Suprapubic skin (tissue), 4 donors: ENCODE results near the gene TIAM1. TPM values are rescaled to one million over a fixed set of nuclear protein-coding genes. Genes with fewer than 3 reads are reported as not detected.

Source experiments
- DNase-seq, 2 donors: peaks; one replicate each; pipeline ENCODE4 v3.0.0-alpha.2; 2019; ENCODE audit warnings: low spot score in 2 of 2
- H3K27ac ChIP-seq: fragments of 200-600 bp; sonication (generic); one replicate; pipeline ENCODE4 v1.5.1; 2019
- H3K27me3 ChIP-seq: fragments of 200-600 bp; sonication (generic); one replicate; pipeline ENCODE4 v1.5.1; 2019
- H3K36me3 ChIP-seq: fragments of 200-600 bp; sonication (generic); one replicate; pipeline ENCODE4 v1.5.1; 2019
- H3K4me1 ChIP-seq: fragments of 200-600 bp; sonication (generic); one replicate; pipeline ENCODE4 v1.5.1; 2019
- H3K4me3 ChIP-seq: fragments of 200-600 bp; sonication (generic); one replicate; pipeline ENCODE4 v1.5.1; 2019; ENCODE audit warnings: mild to moderate bottlenecking
- H3K9me3 ChIP-seq: fragments of 200-600 bp; sonication (generic); one replicate; pipeline ENCODE4 v1.5.1; 2019
- EP300 ChIP-seq: sonication (generic); formaldehyde crosslinking; IDR thresholded peaks from one replicate; pipeline ENCODE4 v1.6.1; 2017; ENCODE audit warnings: antibody characterized with exemption
- POLR2A ChIP-seq, 2 donors: fragments of 450-650 bp; IDR thresholded peaks; one replicate each; pipeline ENCODE4 v1.6.1; 2017; ENCODE audit warnings: antibody characterized with exemption in 2 of 2, mild to moderate bottlenecking in 2 of 2, moderate library complexity in 2 of 2
- POLR2AphosphoS5 ChIP-seq, 3 donors: sonication (generic); formaldehyde crosslinking; IDR thresholded peaks; one replicate each; pipeline ENCODE4 v1.6.1; 2017; ENCODE audit warnings: antibody characterized with exemption in 3 of 3
- WGBS: methylation state at CpG from one replicate; pipeline ENCODE4 v1.1.5; 2018; 5-methylcytosine and 5-hydroxymethylcytosine counted together
- total RNA-seq, 4 donors: library from RNA; depleted of rRNA; stranded (reverse); fragments of >200 nt; gene quantifications; one replicate each; pipeline ENCODE4 v1.1.0, GENCODE V29; 2016
- TF ChIP-seq, protein P1 (sequence below), 2 donors: fragments of 200-600 bp in 1 of 2; fragments of 450-650 bp in 1 of 2; sonication (generic) in 1 of 2; IDR thresholded peaks; one replicate each; pipeline ENCODE4 v1.5.1; 2016 to 2019; ENCODE audit warnings: antibody characterized with exemption in 2 of 2, mild to moderate bottlenecking in 1 of 2, moderate library complexity in 1 of 2

The TIAM1 gene
- total RNA-seq, 4 donors from 2014 or later = 71.9 to 135 (median 87.9) TPM

DNA sequence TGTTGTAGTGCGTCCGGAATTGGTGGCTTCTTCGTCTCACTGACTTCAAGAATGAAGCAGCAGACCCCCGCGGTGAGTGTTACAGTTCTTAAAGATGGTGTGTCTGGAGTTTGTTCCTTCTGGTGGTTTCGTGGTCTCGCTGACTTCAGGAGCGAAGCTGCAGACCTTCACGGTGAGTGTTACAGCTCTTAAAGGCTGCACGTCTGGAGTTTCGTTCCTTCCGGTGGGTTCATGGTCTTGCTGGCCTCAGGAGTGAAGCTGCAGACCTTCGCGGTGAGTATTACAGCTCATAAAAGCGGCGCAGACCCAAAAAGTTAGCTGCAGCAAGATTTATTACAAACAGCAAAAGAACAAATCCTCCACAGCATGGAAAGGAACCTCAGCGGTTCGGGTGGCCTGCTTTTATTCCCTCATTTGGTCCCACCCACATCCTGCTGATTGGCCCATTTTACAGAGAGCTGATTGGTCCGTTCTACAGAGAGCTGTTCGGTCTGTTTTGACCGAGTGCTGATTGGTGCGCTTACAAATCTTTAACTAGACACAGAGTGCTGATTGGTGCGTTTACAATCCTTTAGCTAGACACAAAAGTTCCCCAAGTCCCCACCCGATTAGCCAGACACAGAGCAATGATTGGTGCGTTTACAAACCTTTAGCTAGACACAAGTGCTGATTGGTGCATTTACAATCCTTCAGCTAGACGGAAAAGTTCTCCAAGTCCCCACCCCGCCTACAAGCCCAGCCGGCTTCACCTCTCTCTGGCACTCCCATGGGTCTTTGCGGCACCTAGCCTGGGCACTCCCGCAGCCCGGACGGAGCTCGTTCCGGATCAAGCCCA lies 256.2 kb downstream of the TIAM1 start:
- WGBS = 79% methylated on average over 34 of the region's 34 CpGs
- Histone ChIP-seq H3K4me3 (no peak overlapping the region), H3K27me3 (no peaks in the 10 kb centered on the region), H3K4me1 (no peaks in the 10 kb centered on the region), H3K9me3 (no peaks in the 10 kb centered on the region), H3K36me3 (no peaks in the 10 kb centered on the region), H3K27ac (no peak overlapping the region)
- TF ChIP-seq EP300 (no peak), POLR2A (IDR thresholded peaks at IDR 0.05) (no peak), POLR2AphosphoS5 (IDR thresholded peaks at IDR 0.05) (no peak)
- TF ChIP-seq, protein P1, sequence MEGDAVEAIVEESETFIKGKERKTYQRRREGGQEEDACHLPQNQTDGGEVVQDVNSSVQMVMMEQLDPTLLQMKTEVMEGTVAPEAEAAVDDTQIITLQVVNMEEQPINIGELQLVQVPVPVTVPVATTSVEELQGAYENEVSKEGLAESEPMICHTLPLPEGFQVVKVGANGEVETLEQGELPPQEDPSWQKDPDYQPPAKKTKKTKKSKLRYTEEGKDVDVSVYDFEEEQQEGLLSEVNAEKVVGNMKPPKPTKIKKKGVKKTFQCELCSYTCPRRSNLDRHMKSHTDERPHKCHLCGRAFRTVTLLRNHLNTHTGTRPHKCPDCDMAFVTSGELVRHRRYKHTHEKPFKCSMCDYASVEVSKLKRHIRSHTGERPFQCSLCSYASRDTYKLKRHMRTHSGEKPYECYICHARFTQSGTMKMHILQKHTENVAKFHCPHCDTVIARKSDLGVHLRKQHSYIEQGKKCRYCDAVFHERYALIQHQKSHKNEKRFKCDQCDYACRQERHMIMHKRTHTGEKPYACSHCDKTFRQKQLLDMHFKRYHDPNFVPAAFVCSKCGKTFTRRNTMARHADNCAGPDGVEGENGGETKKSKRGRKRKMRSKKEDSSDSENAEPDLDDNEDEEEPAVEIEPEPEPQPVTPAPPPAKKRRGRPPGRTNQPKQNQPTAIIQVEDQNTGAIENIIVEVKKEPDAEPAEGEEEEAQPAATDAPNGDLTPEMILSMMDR (IDR thresholded peaks at IDR 0.05) = no peak
- no peak for DNase-seq

DNA sequence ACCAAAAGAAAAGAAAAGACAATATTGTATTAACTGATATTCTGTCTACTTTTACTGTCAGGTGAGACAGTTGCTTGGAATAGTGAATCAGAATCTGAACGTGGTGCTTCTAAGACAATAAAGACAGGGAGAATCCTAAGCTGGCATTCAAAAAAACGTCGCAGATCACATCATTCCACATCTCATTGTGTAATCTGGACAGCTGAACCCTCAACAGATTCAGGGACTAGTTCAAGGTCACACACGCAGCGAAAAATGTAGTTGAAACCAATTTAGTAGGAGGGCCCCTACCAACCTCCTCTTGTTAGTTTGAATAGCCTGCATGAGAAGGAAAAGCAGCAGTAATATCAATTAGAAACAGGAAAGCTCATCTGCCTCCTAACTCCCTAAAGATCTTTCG lies 259.4 kb downstream of the TIAM1 start:
- TF ChIP-seq EP300 = no peak
- DNase-seq = no peak
- WGBS = 80% methylated on average over 6 of the region's 6 CpGs
- no peaks in the 10 kb centered on the region for H3K4me1 ChIP-seq
- H3K27ac ChIP-seq = no peak overlapping the region
- no peaks in the 10 kb centered on the region for H3K36me3 ChIP-seq
- H3K9me3 ChIP-seq = no peaks in the 10 kb centered on the region
- H3K27me3 ChIP-seq = no peaks in the 10 kb centered on the region
- H3K4me3 ChIP-seq = no peak overlapping the region

DNA sequence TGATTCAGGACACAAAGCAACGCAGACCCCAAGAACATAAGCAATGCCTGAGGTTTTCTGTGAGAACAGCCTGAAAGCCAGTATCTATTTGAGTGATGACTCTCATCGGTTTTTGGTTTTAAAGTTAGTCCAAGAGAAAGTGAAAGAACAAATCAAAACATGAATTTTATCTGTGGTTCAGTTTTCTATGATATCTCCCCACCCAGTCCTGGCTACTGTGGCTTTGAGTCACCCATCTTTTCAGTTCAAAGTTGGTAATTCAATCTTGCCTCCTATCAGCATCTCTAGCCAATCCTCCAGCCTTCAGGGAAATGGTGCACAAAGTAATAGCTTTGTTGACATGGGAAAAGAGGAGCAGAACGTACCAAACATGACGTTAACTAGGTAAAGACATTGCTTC lies 265.3 kb downstream of the TIAM1 start:
- Histone ChIP-seq H3K9me3 (no peaks in the 10 kb centered on the region), H3K27me3 (no peaks in the 10 kb centered on the region), H3K4me3 (no peak overlapping the region), H3K27ac (no peak overlapping the region), H3K4me1 (no peaks in the 10 kb centered on the region), H3K36me3 (no peaks in the 10 kb centered on the region)
- TF ChIP-seq, protein P1 (IDR thresholded peaks at IDR 0.05) = no peak
- TF ChIP-seq POLR2AphosphoS5 (IDR thresholded peaks at IDR 0.05) (no peak), EP300 (no peak), POLR2A (IDR thresholded peaks at IDR 0.05) (no peak)
- no peak for DNase-seq
- WGBS = 52% methylated on average over 4 of the region's 4 CpGs

DNA sequence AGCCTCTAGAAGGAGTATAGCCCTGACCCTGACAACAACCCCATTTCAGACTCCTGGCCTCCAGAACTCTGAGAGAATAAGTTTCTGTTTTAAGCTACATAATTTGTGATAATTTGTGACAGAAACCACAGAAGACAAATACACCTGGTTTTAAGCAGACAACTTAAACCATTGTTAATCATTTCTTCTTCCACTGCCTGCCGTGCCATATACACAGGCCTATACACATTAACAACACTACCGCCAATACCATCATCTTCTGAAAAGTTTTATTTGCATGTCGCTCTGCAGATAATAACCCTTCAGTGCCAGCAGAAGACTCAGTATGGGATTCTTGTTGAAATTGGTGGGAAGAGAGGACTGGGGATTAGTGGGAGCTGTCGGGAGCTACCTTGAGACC lies 265.8 kb downstream of the TIAM1 start:
- DNase-seq = no peak
- Histone ChIP-seq H3K36me3 (no peaks in the 10 kb centered on the region), H3K4me1 (no peaks in the 10 kb centered on the region), H3K27me3 (no peaks in the 10 kb centered on the region), H3K27ac (no peak overlapping the region), H3K9me3 (no peaks in the 10 kb centered on the region), H3K4me3 (no peak overlapping the region)
- TF ChIP-seq POLR2AphosphoS5 (IDR thresholded peaks at IDR 0.05) (no peak), POLR2A (IDR thresholded peaks at IDR 0.05) (no peak)
- WGBS = 88% methylated on average over 4 of the region's 4 CpGs

DNA sequence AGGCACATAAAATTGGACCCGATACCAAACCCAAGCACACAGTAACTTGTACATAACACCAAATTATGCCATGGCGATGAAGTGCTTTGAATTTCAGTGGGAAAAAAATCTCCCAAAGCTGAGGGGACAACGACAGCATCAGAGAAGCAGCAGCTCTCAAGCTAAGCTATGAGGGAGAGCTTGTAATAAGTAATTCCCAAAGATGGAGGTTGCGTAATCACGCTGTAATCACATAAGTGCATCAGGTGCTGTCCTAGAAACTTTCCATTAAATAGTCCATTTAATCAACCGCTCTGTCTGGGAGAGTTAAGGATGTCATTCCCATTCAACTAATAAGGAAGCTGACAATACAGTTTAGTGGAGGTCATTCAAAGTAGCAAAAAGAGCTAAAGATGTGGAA lies 268.2 kb downstream of the TIAM1 start:
- no peaks in the 10 kb centered on the region for H3K27me3 ChIP-seq
- WGBS = 91% methylated on average over 6 of the region's 6 CpGs
- no peaks in the 10 kb centered on the region for H3K9me3 ChIP-seq
- H3K27ac ChIP-seq = no peak overlapping the region
- no peak for TF ChIP-seq POLR2AphosphoS5 (IDR thresholded peaks at IDR 0.05)
- TF ChIP-seq EP300 = no peak
- TF ChIP-seq, protein P1 (IDR thresholded peaks at IDR 0.05) = no peak
- TF ChIP-seq POLR2A (IDR thresholded peaks at IDR 0.05) = no peak
- H3K4me3 ChIP-seq = no peak overlapping the region
- no peaks in the 10 kb centered on the region for H3K36me3 ChIP-seq
- DNase-seq = no peak
- H3K4me1 ChIP-seq = no peaks in the 10 kb centered on the region

GRCh38 chr21:31072533-31072932 lies 271.5 kb downstream of the TIAM1 start:
- H3K4me1 ChIP-seq = no peaks in the 10 kb centered on the region
- no peaks in the 10 kb centered on the region for H3K36me3 ChIP-seq
- no peak overlapping the region for H3K27ac ChIP-seq
- no peaks in the 10 kb centered on the region for H3K9me3 ChIP-seq
- TF ChIP-seq EP300 (no peak), POLR2A (IDR thresholded peaks at IDR 0.05) (no peak), POLR2AphosphoS5 (IDR thresholded peaks at IDR 0.05) (no peak)
- TF ChIP-seq, protein P1 (IDR thresholded peaks at IDR 0.05) = no peak
- DNase-seq = no peak
- WGBS = 55% methylated on average over 4 of the region's 4 CpGs
- H3K4me3 ChIP-seq = no peak overlapping the region
- no peaks in the 10 kb centered on the region for H3K27me3 ChIP-seq
